ENCODE data around the gene C1QL4.
A peak's percentile ranks its signal among the peaks of the same experiment; 100 is the strongest.

GRCh38 chr12:49296034-49296835 lies 40.8 kb downstream of the C1QL4 start:
- TF ChIP-seq POLR2AphosphoS5 (IDR thresholded peaks at IDR 0.05; ENCODE audit: low read depth, low read length) (no peak), CTCF (IDR thresholded peaks at IDR 0.05) (peak; percentile 94), TCF7L2 (IDR thresholded peaks at IDR 0.05; ENCODE audit: low read depth, low read length) (no peak)

Data from Panc1 (cell line).